Panc1 (cell line): ENCODE measurements around the gene CHRNB4. TPM values are rescaled to one million over a fixed set of nuclear protein-coding genes. Genes with fewer than 3 reads are reported as not detected.

Source experiments
- ATAC-seq: fragments of 200-7000 bp; cut with Tn5 transposase; 2 replicates; pipeline ENCODE4 v1.9.1; 2020; ENCODE audit warnings: mild to moderate bottlenecking, moderate library complexity
- BruUV-seq: library from RNA; stranded (reverse); fragments of 400-500 nt; replicated peaks from 2 replicates; lab custom pipeline; 2021; lab: Mats Ljungman, UMichigan
- CTCF ChIA-PET: fragments of 300-600 bp; sonication (Branson Sonifier 250); formaldehyde crosslinking; loops from one replicate; lab custom pipeline; 2022; ENCODE audit warnings: antibody characterized with exemption; lab: Charles Lee
- POLR2A ChIA-PET: fragments of 300-600 bp; sonication (Branson Sonifier 250); formaldehyde crosslinking; loops from one replicate; lab custom pipeline; 2022; ENCODE audit warnings: antibody characterized with exemption; lab: Charles Lee
- DNase-seq: peaks from one replicate; pipeline ENCODE4 v3.0.0-alpha.2; 2010; ENCODE audit warnings: low read depth, low spot score
- H3K27ac ChIP-seq: 2 replicates; pipeline ENCODE4 v1.5.1; 2011; ENCODE audit warnings: mild to moderate bottlenecking, low read length, inconsistent platforms
- H3K27me3 ChIP-seq: fragments of 200-500 bp; sonication (Bioruptor generic); 2 replicates; pipeline ENCODE4 v1.6.0; 2014; ENCODE audit warnings: low read length, inconsistent platforms; ENCODE audit not compliant: control insufficient read depth, insufficient read depth
- H3K36me3 ChIP-seq: fragments of 200-500 bp; sonication (Bioruptor generic); 2 replicates; pipeline ENCODE4 v1.5.1; 2014; ENCODE audit warnings: inconsistent platforms, mild to moderate bottlenecking, low read length, moderate library complexity; ENCODE audit not compliant: control insufficient read depth, insufficient read depth
- H3K4me1 ChIP-seq: 2 replicates; pipeline ENCODE4 v1.5.1; 2011; ENCODE audit warnings: inconsistent platforms, mild to moderate bottlenecking, low read length, moderate library complexity; ENCODE audit not compliant: control insufficient read depth, insufficient read depth
- H3K4me3 ChIP-seq, 2 experiments: 2 replicates each; pipeline ENCODE4 v1.5.1; 2011 to 2012; ENCODE audit warnings: low read depth in 2 of 2, low read length in 2 of 2, mild to moderate bottlenecking in 2 of 2, inconsistent platforms in 1 of 2, moderate library complexity in 1 of 2
- H3K9me3 ChIP-seq: fragments of 200-500 bp; sonication (Bioruptor generic); 2 replicates; pipeline ENCODE4 v1.5.1; 2014; ENCODE audit warnings: low read depth, mild to moderate bottlenecking, inconsistent platforms, low read length, moderate library complexity; ENCODE audit not compliant: control insufficient read depth, insufficient read depth
- POLR2AphosphoS5 ChIP-seq: IDR thresholded peaks from 2 replicates; pipeline ENCODE4 v1.6.1; 2012; ENCODE audit warnings: mild to moderate bottlenecking, low read depth, low read length, moderate library complexity
- SIN3A ChIP-seq: IDR thresholded peaks from 2 replicates; pipeline ENCODE4 v1.6.1; 2012; ENCODE audit warnings: low read depth, mild to moderate bottlenecking, low read length, moderate library complexity, borderline replicate concordance; ENCODE audit not compliant: insufficient read depth
- TCF7L2 ChIP-seq: IDR thresholded peaks from 2 replicates; pipeline ENCODE4 v1.6.1; 2011; ENCODE audit warnings: mild to moderate bottlenecking, low read depth, low read length, inconsistent platforms
- in situ Hi-C: cut with HindIII; loops from 2 replicates; pipeline ENCODE4 v1.10.0; 2016; ENCODE audit warnings: low sequenced_read_pairs, low pct_unique_long_range_greater_than_20kb
- intact Hi-C: fragments of 100-400 bp; cut with micrococcal nuclease; formaldehyde crosslinking; loops from one replicate; pipeline ENCODE4 v1.10.0; 2022; ENCODE audit not compliant: unreplicated experiment
- total RNA-seq: library from RNA; stranded (reverse); gene quantifications from one replicate; pipeline ENCODE4 v1.2.1, GENCODE V29; 2021; ENCODE audit not compliant: unreplicated experiment
- TF ChIP-seq, protein P1 (sequence below): fragments of 450-650 bp; IDR thresholded peaks from 2 replicates; pipeline ENCODE4 v1.5.1; 2017; ENCODE audit warnings: mild to moderate bottlenecking
- TF ChIP-seq, protein P2 (sequence below), 2 experiments: IDR thresholded peaks; 2 replicates each; pipeline ENCODE4 v1.6.1; 2011 to 2012; ENCODE audit warnings: low read depth in 2 of 2, control low read depth in 1 of 2, low read length in 1 of 2, mild to moderate bottlenecking in 1 of 2, moderate library complexity in 1 of 2; ENCODE audit not compliant: insufficient read depth in 1 of 2

The CHRNB4 gene
- total RNA-seq, 1 experiment from 2014 or later, result not detected

DNA sequence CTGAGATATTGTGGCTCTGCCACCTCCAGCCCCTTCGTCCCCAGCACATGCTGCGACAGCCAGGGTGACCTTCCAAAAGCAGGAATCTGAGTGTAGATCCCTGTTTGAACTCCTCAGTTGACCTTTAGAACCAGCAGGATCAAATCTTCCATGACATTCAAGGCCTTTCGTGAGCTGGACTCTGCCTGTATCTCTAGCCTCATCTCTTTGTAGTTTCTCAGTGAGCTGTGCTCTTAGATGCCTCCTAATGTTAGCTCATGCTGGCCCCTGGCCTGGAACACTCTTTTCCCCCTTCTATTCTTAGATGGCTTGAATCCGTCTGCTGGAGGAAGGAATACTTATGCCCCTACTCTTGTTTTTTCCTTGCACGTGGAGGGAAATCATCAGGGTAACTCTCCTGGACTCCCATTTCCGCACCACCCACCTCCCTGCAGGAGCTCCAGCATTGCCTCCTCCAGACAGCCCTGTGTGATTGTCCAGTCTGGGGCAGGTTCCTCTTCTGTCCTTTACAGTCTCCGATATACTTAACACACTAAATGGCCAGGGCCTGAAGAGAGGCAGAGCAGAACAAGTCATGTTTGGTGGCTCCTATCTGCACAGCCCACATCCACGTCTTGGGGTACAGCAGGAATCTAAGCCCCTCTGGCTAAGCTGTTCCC is 26.7 kb upstream of the CHRNB4 start:
- no peak for ATAC-seq

GRCh38 chr15:78666010-78666409 is 25.0 kb upstream of the CHRNB4 start:
- no peak for ATAC-seq
- no peaks in the 10 kb centered on the region for H3K9me3 ChIP-seq
- POLR2A ChIA-PET, result no interaction called here
- CTCF ChIA-PET, result no interaction called here
- no peak overlapping the region for H3K27ac ChIP-seq
- no peak for DNase-seq
- in situ Hi-C loops, result no loop called here
- H3K4me1 ChIP-seq, result no peaks in the 10 kb centered on the region
- H3K36me3 ChIP-seq, result no peaks in the 10 kb centered on the region
- intact Hi-C loops, result no loop called here
- H3K27me3 ChIP-seq, result no peaks in the 10 kb centered on the region; the same call in 1 of the 2 replicates
- H3K4me3 ChIP-seq, result no peak overlapping the region
- no TSS peak for BruUV-seq
- TF ChIP-seq, protein P1, sequence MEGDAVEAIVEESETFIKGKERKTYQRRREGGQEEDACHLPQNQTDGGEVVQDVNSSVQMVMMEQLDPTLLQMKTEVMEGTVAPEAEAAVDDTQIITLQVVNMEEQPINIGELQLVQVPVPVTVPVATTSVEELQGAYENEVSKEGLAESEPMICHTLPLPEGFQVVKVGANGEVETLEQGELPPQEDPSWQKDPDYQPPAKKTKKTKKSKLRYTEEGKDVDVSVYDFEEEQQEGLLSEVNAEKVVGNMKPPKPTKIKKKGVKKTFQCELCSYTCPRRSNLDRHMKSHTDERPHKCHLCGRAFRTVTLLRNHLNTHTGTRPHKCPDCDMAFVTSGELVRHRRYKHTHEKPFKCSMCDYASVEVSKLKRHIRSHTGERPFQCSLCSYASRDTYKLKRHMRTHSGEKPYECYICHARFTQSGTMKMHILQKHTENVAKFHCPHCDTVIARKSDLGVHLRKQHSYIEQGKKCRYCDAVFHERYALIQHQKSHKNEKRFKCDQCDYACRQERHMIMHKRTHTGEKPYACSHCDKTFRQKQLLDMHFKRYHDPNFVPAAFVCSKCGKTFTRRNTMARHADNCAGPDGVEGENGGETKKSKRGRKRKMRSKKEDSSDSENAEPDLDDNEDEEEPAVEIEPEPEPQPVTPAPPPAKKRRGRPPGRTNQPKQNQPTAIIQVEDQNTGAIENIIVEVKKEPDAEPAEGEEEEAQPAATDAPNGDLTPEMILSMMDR, result no peak
- TF ChIP-seq TCF7L2 (no peak), SIN3A (no peak), POLR2AphosphoS5 (no peak)
- TF ChIP-seq, protein P2, sequence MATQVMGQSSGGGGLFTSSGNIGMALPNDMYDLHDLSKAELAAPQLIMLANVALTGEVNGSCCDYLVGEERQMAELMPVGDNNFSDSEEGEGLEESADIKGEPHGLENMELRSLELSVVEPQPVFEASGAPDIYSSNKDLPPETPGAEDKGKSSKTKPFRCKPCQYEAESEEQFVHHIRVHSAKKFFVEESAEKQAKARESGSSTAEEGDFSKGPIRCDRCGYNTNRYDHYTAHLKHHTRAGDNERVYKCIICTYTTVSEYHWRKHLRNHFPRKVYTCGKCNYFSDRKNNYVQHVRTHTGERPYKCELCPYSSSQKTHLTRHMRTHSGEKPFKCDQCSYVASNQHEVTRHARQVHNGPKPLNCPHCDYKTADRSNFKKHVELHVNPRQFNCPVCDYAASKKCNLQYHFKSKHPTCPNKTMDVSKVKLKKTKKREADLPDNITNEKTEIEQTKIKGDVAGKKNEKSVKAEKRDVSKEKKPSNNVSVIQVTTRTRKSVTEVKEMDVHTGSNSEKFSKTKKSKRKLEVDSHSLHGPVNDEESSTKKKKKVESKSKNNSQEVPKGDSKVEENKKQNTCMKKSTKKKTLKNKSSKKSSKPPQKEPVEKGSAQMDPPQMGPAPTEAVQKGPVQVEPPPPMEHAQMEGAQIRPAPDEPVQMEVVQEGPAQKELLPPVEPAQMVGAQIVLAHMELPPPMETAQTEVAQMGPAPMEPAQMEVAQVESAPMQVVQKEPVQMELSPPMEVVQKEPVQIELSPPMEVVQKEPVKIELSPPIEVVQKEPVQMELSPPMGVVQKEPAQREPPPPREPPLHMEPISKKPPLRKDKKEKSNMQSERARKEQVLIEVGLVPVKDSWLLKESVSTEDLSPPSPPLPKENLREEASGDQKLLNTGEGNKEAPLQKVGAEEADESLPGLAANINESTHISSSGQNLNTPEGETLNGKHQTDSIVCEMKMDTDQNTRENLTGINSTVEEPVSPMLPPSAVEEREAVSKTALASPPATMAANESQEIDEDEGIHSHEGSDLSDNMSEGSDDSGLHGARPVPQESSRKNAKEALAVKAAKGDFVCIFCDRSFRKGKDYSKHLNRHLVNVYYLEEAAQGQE (IDR thresholded peaks at IDR 0.05; ENCODE audit: insufficient read depth in 1 of 2, low read depth in 2 of 2, low read length in 1 of 2), result no peak

More for the DNA sequence above, 26.7 kb upstream of the CHRNB4 start:
- CTCF ChIA-PET, result no interaction called here
- H3K4me3 ChIP-seq, result no peak overlapping the region
- H3K27ac ChIP-seq, result no peak overlapping the region
- H3K4me1 ChIP-seq, result no peaks in the 10 kb centered on the region
- no TSS peak for BruUV-seq
- H3K9me3 ChIP-seq, result no peaks in the 10 kb centered on the region
- POLR2A ChIA-PET, result interaction anchor here (0.6 kb wide), 1 partner anchor 43 kb away, joined by 3 read pairs; no protein-coding TSS in a partner anchor
- H3K27me3 ChIP-seq, result no peaks in the 10 kb centered on the region; the same call in 1 of the 2 replicates
- in situ Hi-C loops (no loop called here), intact Hi-C loops (no loop called here)
- TF ChIP-seq, protein P1, result no peak
- no peak for TF ChIP-seq POLR2AphosphoS5
- TF ChIP-seq SIN3A, result no peak
- no peak for TF ChIP-seq TCF7L2
- TF ChIP-seq, protein P2 (IDR thresholded peaks at IDR 0.05; ENCODE audit: insufficient read depth in 1 of 2, low read depth in 2 of 2, low read length in 1 of 2), result no peak
- no peak for DNase-seq
- no peaks in the 10 kb centered on the region for H3K36me3 ChIP-seq
